GM19468 (cell line): Measurements from ENCODE around the gene BIVM.
"Not testable (repeated sequence)": the region's sequence is repeated elsewhere in the genome, so short reads cannot be mapped to it uniquely, and the experiment has no call there.

ENCODE experiments used
- ATAC-seq: cut with Tn5 transposase; IDR thresholded peaks from one replicate; pipeline ENCODE4 v1.9.1; 2021; ENCODE audit warnings: mild to moderate bottlenecking, moderate library complexity, moderate number of reproducible peaks; ENCODE audit not compliant: unreplicated experiment; ENCODE audit errors: extremely low read depth

The BIVM gene, protein sequence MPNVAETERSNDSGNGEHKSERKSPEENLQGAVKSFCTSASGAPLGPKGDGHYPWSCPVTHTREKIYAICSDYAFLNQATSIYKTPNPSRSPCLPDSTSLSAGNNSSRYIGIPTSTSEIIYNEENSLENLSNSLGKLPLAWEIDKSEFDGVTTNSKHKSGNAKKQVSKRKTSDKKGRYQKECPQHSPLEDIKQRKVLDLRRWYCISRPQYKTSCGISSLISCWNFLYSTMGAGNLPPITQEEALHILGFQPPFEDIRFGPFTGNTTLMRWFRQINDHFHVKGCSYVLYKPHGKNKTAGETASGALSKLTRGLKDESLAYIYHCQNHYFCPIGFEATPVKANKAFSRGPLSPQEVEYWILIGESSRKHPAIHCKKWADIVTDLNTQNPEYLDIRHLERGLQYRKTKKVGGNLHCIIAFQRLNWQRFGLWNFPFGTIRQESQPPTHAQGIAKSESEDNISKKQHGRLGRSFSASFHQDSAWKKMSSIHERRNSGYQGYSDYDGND

DNA sequence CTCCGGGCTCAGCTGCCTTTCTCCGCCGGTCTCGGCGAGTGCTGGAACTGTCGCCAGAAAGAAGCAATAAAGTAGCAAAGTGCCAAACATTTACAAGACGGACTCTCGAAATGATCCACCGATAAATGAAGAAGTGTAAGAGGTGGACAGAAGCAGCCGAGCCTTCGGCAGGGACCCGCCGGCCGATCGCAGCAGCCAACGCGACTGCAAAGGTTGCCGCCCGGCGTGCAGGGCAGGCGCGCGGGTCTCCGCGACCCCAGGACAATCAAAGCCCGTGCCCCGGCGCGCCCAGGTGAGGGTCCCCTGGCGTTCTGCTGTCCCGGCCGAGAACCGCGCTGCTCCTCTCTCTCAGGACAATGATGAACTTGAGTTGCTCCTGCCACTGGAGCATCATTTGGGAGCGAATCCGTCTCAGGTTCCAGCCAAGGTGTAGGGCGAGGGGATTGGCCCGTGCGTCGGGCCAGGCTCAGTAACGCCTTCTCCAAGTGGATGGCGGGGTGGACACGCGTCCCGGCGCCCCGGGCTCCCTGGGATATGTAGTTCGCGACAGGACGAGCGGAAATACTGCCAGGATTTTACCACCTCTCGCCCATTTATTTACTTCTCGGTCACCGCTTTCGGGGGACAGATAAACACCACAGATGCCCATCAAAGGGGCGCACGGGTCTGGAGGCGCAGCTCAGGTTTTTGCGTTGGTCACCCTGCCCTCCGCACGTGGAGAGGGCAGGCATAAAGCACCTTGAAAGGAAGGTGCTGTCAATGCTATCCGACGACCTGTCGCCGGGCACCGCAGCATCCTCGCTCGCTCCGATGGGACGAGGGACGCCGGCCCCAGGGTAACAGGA, at the start of gene BIVM, which contains the start of gene POGLUT2:
BIVM (plus strand) TSS at position 539 of the 845 bp plus-strand sequence. CDS start 8,149 bp downstream, outside the sequence.
POGLUT2 (minus strand) TSS at position 396 of the 845 bp plus-strand sequence; CDS start at position 90, 306 bp downstream.
- peak; percentile 82 for ATAC-seq

GRCh38 chr13:102751886-102752285, 47.0 kb upstream of the BIVM start:
- ATAC-seq, result no peak

DNA sequence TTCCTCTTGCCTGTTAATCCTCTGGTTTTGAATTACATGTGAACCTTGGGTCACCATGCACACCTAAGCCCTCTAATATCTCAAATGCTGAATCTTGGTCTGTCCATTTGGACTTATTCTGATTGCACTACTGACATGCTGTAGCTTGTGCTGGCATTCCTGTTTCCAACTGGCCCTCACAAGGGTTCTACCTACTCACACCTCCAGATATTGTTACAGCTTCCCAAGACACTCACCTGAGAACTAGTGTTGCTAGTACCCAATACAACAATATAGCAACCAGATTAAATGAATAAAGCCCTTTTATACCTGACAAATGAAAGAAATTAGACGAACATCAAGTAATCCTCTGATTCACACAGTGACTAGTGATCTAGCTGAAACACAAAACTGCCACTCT, 41.9 kb upstream of the BIVM start:
- no peak for ATAC-seq

- ATAC-seq, result no peak
Measured at GRCh38 chr13:102758842-102759241, 40.1 kb upstream of the BIVM start.

GRCh38 chr13:102761071-102761470, 37.8 kb upstream of the BIVM start:
- no peak for ATAC-seq

DNA sequence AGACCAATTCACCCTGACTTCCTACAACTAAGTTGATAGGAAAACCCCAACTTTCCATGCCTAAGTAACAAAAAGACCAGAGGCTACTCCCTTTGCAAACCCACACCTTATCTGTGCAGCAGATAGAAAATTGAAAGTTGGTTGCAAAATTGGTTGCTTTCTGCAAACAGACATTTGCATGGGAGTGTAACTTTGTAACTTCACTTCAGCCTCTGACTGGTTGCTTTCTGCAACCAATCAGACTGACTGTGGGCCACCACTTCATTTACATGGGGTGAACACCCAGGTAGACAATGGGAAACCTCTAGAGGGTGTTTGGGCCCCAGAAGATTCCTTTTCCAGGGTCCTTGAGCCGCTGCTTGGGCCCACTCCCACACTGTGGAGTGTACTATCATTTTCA, 35.2 kb upstream of the BIVM start:
- ATAC-seq, result no peak

DNA sequence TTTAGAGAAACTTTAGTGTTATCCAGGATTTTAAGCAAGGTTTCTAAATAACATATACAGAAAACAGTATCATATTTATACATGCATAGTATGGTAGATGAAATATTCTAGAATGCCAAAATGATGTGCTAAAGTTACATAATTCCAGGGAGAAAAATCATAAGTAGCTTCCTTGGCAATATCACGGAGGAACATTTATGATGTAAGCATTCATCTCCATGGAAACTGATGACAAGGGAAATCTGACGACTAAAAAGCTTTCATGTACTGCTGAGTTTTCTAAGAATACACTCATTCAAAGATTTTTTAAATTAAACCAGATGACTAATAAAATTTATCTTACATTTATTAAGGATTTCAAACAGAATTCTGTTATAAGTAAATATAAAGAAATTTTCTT, 30.0 kb upstream of the BIVM start:
- no peak for ATAC-seq

DNA sequence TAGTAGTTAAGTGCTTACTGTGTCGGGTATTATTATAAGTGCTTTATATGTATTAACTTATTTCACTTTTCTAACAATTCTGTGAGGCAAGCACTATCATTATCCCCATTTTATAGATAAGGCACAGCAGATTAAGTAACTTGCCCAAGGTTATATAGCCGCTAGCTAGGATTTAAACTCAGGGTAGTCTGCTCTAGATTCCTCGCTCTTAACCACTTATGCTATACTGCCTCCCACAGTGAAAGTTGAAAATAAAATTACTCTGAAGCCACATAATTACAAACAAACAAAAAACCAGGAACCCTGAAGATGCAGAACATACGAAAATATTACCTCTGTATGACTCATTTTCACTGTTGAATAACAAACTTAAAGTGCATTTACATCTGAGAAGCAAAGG, 29.2 kb upstream of the BIVM start:
- ATAC-seq, result no peak

GRCh38 chr13:102770435-102770834, 28.5 kb upstream of the BIVM start:
- ATAC-seq, result no peak

GRCh38 chr13:102771298-102772041, 27.4 kb upstream of the BIVM start:
- ATAC-seq, result no peak

- no peak for ATAC-seq
Measured at GRCh38 chr13:102772042-102772425, 26.9 kb upstream of the BIVM start.

GRCh38 chr13:102773441-102774213, 25.3 kb upstream of the BIVM start, which contains the start of gene TEX30:
TSS of gene TEX30 (minus strand) at chr13:102773786. CDS start at chr13:102770026, 3,760 bp downstream.
- peak; percentile 95 for ATAC-seq

- ATAC-seq, result no peak
Measured at GRCh38 chr13:102774214-102774568, 24.7 kb upstream of the BIVM start.

DNA sequence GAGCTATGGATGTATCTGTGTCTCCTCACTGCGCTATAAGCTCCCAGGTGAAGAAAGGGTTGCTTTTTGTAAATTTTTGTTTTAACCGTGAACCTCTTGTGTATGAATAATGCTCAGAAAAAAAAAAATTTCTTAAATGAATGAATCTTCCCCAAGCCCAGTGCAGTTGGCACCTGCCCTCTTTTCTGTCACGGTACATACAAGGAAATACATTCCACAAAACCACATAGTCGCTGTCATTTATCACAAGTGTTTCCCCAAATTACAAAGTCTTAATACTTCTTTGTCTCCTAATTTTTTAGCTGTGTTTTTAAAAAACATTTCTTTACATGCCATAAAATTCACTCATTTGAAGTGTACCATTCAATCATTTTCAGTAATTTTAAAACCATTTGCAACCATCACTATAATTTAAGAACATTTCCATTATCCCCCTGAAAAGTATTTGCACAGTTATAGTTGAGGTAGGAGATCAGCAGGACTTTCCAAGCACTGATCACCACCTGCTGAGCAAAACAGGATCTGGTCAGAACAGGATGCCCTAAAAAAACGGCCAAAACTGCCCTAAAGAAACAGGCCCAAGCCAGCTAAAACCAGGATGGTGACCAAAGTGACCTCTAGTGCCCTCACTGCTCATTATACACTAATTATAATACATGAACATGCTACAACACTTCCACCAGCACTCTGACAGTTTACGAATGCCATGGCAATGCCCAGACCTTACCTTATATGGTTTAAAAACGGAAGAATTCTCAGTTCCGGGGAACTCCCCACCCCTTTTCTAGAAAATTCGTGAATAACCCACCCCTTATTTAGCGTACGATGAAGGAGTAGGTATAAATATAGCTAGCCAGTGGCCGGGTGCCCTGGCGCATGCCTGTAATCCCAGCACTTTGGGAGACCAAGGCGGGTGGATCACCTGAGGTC, 24.1 kb upstream of the BIVM start:
- ATAC-seq, result no peak

DNA sequence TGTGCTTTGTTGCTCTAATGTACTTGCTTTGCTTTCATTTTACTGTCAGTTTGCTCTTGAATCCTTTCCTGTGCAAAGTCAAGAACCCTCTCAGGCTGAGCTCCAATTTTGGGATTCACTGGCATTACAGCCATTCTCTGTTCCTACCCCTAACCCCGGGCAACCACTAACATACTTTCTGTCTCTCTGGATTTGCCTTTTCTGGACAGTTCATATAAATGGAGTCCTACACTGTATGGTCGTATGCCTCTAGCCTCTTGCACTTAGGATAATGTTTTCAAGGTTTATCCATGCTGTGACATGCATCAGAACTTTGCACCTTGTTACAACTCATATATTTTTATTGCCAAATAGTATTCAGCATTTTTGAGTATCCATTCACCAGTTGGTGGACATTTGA, 22.6 kb upstream of the BIVM start:
- ATAC-seq, result no peak

GRCh38 chr13:102777736-102778135, 21.2 kb upstream of the BIVM start:
- ATAC-seq, result no peak

- no peak for ATAC-seq
Measured at GRCh38 chr13:102779436-102780159, 19.3 kb upstream of the BIVM start.

DNA sequence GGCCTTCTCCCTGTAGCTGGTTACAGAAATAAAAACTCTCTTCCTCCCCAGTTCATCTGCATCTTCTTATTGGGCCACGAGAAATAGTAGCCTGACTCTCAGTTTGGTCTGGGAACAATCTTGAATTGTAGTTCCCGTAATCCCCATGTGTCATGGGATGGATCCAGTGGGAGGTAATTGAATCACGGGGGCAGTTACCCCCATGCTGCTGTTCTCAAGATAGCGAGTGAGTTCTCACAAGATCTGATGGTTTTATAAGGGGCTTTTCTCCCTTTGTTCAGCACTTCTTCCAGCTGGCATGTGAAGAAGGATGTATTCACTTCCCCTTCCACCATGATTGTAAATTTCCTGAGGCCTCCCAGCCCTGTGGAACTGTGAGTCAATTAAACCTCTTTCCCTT, 18.3 kb upstream of the BIVM start:
- ATAC-seq, result not testable (repeated sequence)
